ENCODE measurements around the gene RBM45.
A peak's percentile ranks its signal among the peaks of the same experiment; 100 is the strongest.
"Not testable (repeated sequence)": the region's sequence is repeated elsewhere in the genome, so short reads cannot be mapped to it uniquely, and the experiment has no call there.

Gene RBM45

GRCh38 chr2:178112202-178113152, at the start of gene RBM45:
RBM45 (plus strand) TSS chr2:178112437; CDS start chr2:178112547, 110 bp downstream.
- peak; percentile 94 for DNase-seq

GRCh38 chr2:178066324-178066723, 45.9 kb upstream of the RBM45 start:
- no peak for DNase-seq

- no peak for DNase-seq
Observed at GRCh38 chr2:178066890-178067669, 45.2 kb upstream of the RBM45 start.

GRCh38 chr2:178068823-178069454, 43.3 kb upstream of the RBM45 start:
- no peak for DNase-seq

- no peak for DNase-seq
Observed at GRCh38 chr2:178069551-178069950, 42.7 kb upstream of the RBM45 start.

GRCh38 chr2:178070824-178071223, 41.4 kb upstream of the RBM45 start:
- no peak for DNase-seq

GRCh38 chr2:178072000-178072382, 40.2 kb upstream of the RBM45 start:
- DNase-seq = no peak

- DNase-seq = peak; percentile 68
Observed at GRCh38 chr2:178072383-178073301, 39.6 kb upstream of the RBM45 start, which contains the start of gene PDE11A. PDE11A (minus strand) TSS chr2:178072777; CDS start chr2:178072437, 340 bp downstream.

- DNase-seq = no peak
Observed at GRCh38 chr2:178074123-178075005, 37.9 kb upstream of the RBM45 start.

GRCh38 chr2:178075006-178075326, 37.3 kb upstream of the RBM45 start:
- no peak for DNase-seq

GRCh38 chr2:178076130-178076529, 36.1 kb upstream of the RBM45 start:
- DNase-seq = no peak

- DNase-seq = not testable (repeated sequence)
Observed at GRCh38 chr2:178079279-178079678, 33.0 kb upstream of the RBM45 start.

- DNase-seq = no peak
Observed at GRCh38 chr2:178082408-178083045, 29.7 kb upstream of the RBM45 start.

- no peak for DNase-seq
Observed at GRCh38 chr2:178084273-178084672, 28.0 kb upstream of the RBM45 start.

GRCh38 chr2:178088774-178089270, 23.4 kb upstream of the RBM45 start:
- no peak for DNase-seq

GRCh38 chr2:178093471-178093870, 18.8 kb upstream of the RBM45 start:
- no peak for DNase-seq

GRCh38 chr2:178101321-178102079, 10.7 kb upstream of the RBM45 start:
- no peak for DNase-seq

GRCh38 chr2:178105566-178105965, 6.7 kb upstream of the RBM45 start:
- no peak for DNase-seq

- DNase-seq = no peak
Observed at GRCh38 chr2:178106053-178106452, 6.2 kb upstream of the RBM45 start.

GRCh38 chr2:178108176-178108575, 4.1 kb upstream of the RBM45 start:
- DNase-seq = no peak

Data from activated effector memory CD4-positive, alpha-beta T cell treated with anti-CD3 and anti-CD28 coated beads, Interleukin-2, amount 50 U/mL, for 16 hours (primary cell).